ENCODE data around the gene SMAGP. TPM values are rescaled to one million over a fixed set of nuclear protein-coding genes. Genes with fewer than 3 reads are reported as not detected.

The SMAGP gene
- total and polyA plus RNA-seq, 2 of the 4 experiments (the other 2 are of a cell fraction): 12.2 to 42.7 TPM

DNA sequence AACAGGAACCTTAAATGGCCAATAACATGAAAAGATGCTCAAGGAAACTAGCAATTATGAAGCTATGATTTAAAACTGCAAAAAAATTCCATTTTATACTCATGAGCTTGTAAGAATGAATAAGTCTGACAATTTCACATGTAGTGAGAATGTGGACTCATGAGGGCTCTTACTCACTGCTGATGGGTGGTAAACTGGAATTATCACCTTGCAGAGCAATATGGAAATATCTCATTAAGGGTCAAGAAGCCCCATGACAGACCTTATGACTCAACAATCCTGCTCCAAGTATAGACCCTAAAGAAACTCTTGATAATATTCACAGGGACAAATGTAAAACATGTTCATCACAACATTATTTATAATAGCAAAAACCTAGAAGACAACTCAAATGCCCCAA is 23.5 kb upstream of the SMAGP start:
- dilution Hi-C loops (cut with HindIII; ENCODE audit: low sequenced_read_pairs, unreplicated experiment): no loop called here
- POLR2A ChIA-PET (ENCODE audit: unreplicated experiment): no interaction called here
- intact Hi-C loops (cut with micrococcal nuclease): no loop called here

More for the DNA sequence above, 23.5 kb upstream of the SMAGP start:
- in situ Hi-C loops (cut with MboI; ENCODE audit: low sequenced_read_pairs): no loop called here
- H3K36me3 ChIP-seq (ENCODE audit: control insufficient read depth, insufficient read depth, low read length): no peaks in the 10 kb centered on the region
- H2BK5ac ChIP-seq (ENCODE audit: low read depth, low read length, poor library complexity, severe bottlenecking): no peak overlapping the region
- TF ChIP-seq CEBPB (IDR thresholded peaks at IDR 0.05; ENCODE audit: low read depth, low read length): no peak
- no peak for TF ChIP-seq MAZ (IDR thresholded peaks at IDR 0.05; ENCODE audit: borderline replicate concordance, low read depth, low read length)
- TF ChIP-seq, protein P1, sequence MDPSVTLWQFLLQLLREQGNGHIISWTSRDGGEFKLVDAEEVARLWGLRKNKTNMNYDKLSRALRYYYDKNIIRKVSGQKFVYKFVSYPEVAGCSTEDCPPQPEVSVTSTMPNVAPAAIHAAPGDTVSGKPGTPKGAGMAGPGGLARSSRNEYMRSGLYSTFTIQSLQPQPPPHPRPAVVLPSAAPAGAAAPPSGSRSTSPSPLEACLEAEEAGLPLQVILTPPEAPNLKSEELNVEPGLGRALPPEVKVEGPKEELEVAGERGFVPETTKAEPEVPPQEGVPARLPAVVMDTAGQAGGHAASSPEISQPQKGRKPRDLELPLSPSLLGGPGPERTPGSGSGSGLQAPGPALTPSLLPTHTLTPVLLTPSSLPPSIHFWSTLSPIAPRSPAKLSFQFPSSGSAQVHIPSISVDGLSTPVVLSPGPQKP (IDR thresholded peaks at IDR 0.05; ENCODE audit: borderline replicate concordance, low read depth, low read length): no peak
- TF ChIP-seq NFE2L2 (IDR thresholded peaks at IDR 0.05; ENCODE audit: low read depth, low read length): no peak
- TF ChIP-seq RCOR1 (IDR thresholded peaks at IDR 0.05; ENCODE audit: insufficient replicate concordance, low read length): no peak
- no peak for TF ChIP-seq POLR2A (IDR thresholded peaks at IDR 0.05; ENCODE audit: low read depth, low read length)
- no peak for TF ChIP-seq RAD21 (IDR thresholded peaks at IDR 0.05; ENCODE audit: low read length)
- TF ChIP-seq, protein P2, sequence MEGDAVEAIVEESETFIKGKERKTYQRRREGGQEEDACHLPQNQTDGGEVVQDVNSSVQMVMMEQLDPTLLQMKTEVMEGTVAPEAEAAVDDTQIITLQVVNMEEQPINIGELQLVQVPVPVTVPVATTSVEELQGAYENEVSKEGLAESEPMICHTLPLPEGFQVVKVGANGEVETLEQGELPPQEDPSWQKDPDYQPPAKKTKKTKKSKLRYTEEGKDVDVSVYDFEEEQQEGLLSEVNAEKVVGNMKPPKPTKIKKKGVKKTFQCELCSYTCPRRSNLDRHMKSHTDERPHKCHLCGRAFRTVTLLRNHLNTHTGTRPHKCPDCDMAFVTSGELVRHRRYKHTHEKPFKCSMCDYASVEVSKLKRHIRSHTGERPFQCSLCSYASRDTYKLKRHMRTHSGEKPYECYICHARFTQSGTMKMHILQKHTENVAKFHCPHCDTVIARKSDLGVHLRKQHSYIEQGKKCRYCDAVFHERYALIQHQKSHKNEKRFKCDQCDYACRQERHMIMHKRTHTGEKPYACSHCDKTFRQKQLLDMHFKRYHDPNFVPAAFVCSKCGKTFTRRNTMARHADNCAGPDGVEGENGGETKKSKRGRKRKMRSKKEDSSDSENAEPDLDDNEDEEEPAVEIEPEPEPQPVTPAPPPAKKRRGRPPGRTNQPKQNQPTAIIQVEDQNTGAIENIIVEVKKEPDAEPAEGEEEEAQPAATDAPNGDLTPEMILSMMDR (conservative IDR thresholded peaks at IDR 0.05; ENCODE audit: low read depth, low read length): no peak
- TF ChIP-seq FOS (IDR thresholded peaks at IDR 0.05; ENCODE audit: low read depth, low read length): no peak
- TF ChIP-seq, protein P3, sequence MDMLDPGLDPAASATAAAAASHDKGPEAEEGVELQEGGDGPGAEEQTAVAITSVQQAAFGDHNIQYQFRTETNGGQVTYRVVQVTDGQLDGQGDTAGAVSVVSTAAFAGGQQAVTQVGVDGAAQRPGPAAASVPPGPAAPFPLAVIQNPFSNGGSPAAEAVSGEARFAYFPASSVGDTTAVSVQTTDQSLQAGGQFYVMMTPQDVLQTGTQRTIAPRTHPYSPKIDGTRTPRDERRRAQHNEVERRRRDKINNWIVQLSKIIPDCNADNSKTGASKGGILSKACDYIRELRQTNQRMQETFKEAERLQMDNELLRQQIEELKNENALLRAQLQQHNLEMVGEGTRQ (IDR thresholded peaks at IDR 0.05; ENCODE audit: low read depth, low read length): no peak
- TF ChIP-seq MXI1 (IDR thresholded peaks at IDR 0.05; ENCODE audit: borderline replicate concordance, low read depth, low read length): no peak
- no peak for TF ChIP-seq SMC3 (IDR thresholded peaks at IDR 0.05; ENCODE audit: low read depth, low read length)
- no peak overlapping the region for H3K4ac ChIP-seq (ENCODE audit: low read depth, low read length)
- no peak overlapping the region for H3K4me3 ChIP-seq (ENCODE audit: insufficient read depth, low read depth, low read length)
- DNase-seq (peak; percentile 15), ATAC-seq (ENCODE audit: low read depth) (no peak)
- CTCF ChIA-PET: no interaction called here
- H2AK9ac ChIP-seq (replicated peaks; ENCODE audit: low read depth, low read length, poor library complexity): no peak overlapping the region
- H2AK5ac ChIP-seq (ENCODE audit: low read depth, low read length): no peak overlapping the region
- H4K5ac ChIP-seq (ENCODE audit: low read depth, low read length): no peak overlapping the region
- no peak overlapping the region for H3K14ac ChIP-seq (replicated peaks; ENCODE audit: low read depth, low read length)
- no peaks in the 10 kb centered on the region for H3K4me1 ChIP-seq (ENCODE audit: control insufficient read depth, insufficient read depth, low read length)
- no peak overlapping the region for H4K8ac ChIP-seq (ENCODE audit: low read depth in 2 of 2, low read length in 2 of 2)
- no peak overlapping the region for H3K4me2 ChIP-seq (ENCODE audit: low read depth, low read length)
- H3K27ac ChIP-seq (ENCODE audit: insufficient read depth, low read length): no peak overlapping the region
- no peaks in the 10 kb centered on the region for H3K27me3 ChIP-seq (ENCODE audit: control insufficient read depth, insufficient read depth, low read length)
- H3K23ac ChIP-seq (ENCODE audit: low read depth, low read length): no peak overlapping the region
- no peak overlapping the region for H2BK15ac ChIP-seq (ENCODE audit: low read depth, low read length)
- no peaks in the 10 kb centered on the region for H3K79me1 ChIP-seq (ENCODE audit: low read depth in 1 of 2, low read length in 2 of 2)
- H2BK120ac ChIP-seq (ENCODE audit: low read depth, low read length): no peak overlapping the region
- H3K9ac ChIP-seq (ENCODE audit: low read depth, low read length): no peak overlapping the region
- no TSS peak for BruUV-seq (replicated peaks)
- no peak overlapping the region for H2BK20ac ChIP-seq (ENCODE audit: low read depth, low read length)
- no peak overlapping the region for H3K56ac ChIP-seq (ENCODE audit: extremely low read depth, insufficient read depth, low read length)
- H2AFZ ChIP-seq (replicated peaks; ENCODE audit: low read length, poor library complexity): no peak overlapping the region
- no peaks in the 10 kb centered on the region for H4K20me1 ChIP-seq (ENCODE audit: insufficient read depth, low read length)
- no peaks in the 10 kb centered on the region for H3K9me3 ChIP-seq (ENCODE audit: control insufficient read depth, insufficient read depth, low read length)
- H4K91ac ChIP-seq (ENCODE audit: insufficient read depth, low read depth, low read length): no peak overlapping the region
- H3K9me1 ChIP-seq (ENCODE audit: insufficient read depth, low read length): no peaks in the 10 kb centered on the region
- H3K18ac ChIP-seq (ENCODE audit: low read depth, low read length): no peak overlapping the region

All from IMR-90 (cell line).